Measurements from ENCODE around the gene KIZ. TPM values are rescaled to one million over a fixed set of nuclear protein-coding genes. Genes with fewer than 3 reads are reported as not detected.

Gene KIZ
- total RNA-seq, 4 donors from 2014 or later, result 46.7 to 73.0 (median 48.6) TPM

DNA sequence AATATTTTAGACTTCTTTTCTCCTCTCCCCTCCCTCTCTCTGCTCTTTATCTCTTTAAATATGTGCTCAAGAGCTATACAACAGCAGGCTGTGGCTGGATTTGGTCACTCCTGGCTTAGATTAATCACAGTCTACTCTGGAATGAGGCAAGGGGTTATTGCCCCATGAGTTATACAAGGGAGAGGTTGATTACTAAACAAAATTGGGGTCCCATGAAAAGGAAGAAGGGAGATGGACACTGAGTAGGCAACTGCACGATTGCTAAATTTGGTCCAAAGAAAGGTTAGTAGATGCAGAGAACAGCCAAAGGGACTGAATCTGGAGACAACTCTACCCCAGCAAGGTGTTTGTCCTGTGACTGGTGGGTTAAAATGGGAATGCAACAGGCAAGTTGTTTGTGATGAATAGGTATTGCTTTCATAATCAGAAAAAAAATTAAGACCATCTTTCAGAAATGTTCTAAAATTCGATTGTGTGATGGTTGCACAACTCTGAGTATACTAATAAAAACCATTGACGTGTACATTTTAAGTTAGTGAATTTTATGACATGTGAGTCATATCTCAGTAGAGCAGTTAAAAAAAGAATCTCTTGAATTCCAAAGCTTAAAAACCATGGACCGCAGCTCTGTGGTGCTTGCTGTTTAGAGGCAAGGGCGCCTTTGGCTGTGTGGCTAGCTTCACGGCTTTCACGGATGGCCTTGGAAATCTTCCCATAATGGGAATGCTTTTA lies 57.1 kb downstream of the KIZ start:
- peaks cover 16 to 19% of the 10 kb centered on the region in 2 donors for H3K4me1 ChIP-seq
- DNase-seq, result peak in 1 of 2 donors; percentile 37
- intact Hi-C loops (cut with DNase I), result no loop called here
- no peak overlapping the region for H3K4me3 ChIP-seq (replicated peaks in 1 of 3)
- H3K27ac ChIP-seq, result peak overlapping the region in 2 of 3 donors; percentile 33 to 36
- H3K9me3 ChIP-seq, result no peaks in the 10 kb centered on the region
- TF ChIP-seq, protein P1, sequence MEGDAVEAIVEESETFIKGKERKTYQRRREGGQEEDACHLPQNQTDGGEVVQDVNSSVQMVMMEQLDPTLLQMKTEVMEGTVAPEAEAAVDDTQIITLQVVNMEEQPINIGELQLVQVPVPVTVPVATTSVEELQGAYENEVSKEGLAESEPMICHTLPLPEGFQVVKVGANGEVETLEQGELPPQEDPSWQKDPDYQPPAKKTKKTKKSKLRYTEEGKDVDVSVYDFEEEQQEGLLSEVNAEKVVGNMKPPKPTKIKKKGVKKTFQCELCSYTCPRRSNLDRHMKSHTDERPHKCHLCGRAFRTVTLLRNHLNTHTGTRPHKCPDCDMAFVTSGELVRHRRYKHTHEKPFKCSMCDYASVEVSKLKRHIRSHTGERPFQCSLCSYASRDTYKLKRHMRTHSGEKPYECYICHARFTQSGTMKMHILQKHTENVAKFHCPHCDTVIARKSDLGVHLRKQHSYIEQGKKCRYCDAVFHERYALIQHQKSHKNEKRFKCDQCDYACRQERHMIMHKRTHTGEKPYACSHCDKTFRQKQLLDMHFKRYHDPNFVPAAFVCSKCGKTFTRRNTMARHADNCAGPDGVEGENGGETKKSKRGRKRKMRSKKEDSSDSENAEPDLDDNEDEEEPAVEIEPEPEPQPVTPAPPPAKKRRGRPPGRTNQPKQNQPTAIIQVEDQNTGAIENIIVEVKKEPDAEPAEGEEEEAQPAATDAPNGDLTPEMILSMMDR (IDR thresholded peaks at IDR 0.05), result no peak
- no peak for TF ChIP-seq POLR2A (IDR thresholded peaks at IDR 0.05)
- WGBS, 2 donors, result 76 to 83% methylated on average over 7 of the region's 7 CpGs
- H3K36me3 ChIP-seq, result no peaks in the 10 kb centered on the region
- no peaks in the 10 kb centered on the region for H3K27me3 ChIP-seq

DNA sequence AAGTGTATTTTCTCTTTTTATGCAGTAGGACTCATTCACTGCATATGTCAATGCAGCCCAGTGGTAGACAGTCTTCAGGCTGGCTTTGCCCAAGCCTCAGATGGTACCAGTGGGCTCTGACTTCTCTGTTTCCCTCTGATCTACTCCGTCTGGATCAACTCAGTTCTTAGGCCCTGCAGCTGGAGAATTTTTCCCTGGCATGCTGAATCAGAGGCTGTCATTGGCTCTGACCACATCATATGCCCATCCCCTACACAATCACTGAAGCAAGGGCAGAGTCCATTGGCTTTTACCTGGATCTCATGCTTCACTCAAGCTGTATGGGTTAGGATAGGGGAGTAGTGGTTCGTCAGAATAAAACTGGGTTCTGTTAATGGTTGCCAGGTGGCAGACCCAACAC lies 57.8 kb downstream of the KIZ start:
- 92 to 100% methylated on average over 2 of the region's 2 CpGs for WGBS, 2 donors
- H3K4me1 ChIP-seq, result peaks cover 16 to 19% of the 10 kb centered on the region in 2 donors
- intact Hi-C loops (cut with DNase I), result no loop called here

DNA sequence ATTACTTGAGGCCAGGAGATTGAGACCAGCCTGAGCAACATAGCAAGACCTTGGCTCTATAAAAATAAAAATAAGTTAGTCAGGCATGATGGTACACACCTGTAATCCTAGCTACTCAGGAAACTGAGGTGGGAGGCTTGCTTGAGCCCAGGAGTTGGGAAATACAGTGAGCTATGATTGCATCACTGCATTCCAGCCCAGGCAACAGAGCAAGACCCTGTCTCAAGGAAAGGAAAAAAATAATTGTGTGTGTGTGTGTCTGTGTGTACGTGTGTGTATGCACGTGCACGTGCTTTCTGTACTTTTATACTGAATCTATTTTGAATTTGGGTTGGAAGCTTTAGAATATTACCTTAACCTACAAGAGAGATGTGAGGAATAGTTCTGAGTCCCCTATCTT lies 58.9 kb downstream of the KIZ start:
- H3K36me3 ChIP-seq, result no peaks in the 10 kb centered on the region
- peak; percentile 12 to 32 for DNase-seq
- H3K4me1 ChIP-seq, result peaks cover 14 to 16% of the 10 kb centered on the region in 2 donors
- TF ChIP-seq POLR2A (IDR thresholded peaks at IDR 0.05), result no peak
- TF ChIP-seq, protein P1 (IDR thresholded peaks at IDR 0.05), result no peak
- H3K4me3 ChIP-seq (replicated peaks in 1 of 3), result no peak overlapping the region
- no peaks in the 10 kb centered on the region for H3K9me3 ChIP-seq
- intact Hi-C loops (cut with DNase I), result no loop called here
- no peaks in the 10 kb centered on the region for H3K27me3 ChIP-seq
- 92% methylated on average over 3 of the region's 3 CpGs for WGBS, 2 donors
- no peak overlapping the region for H3K27ac ChIP-seq

More for the DNA sequence above, 57.8 kb downstream of the KIZ start:
- H3K27ac ChIP-seq, result peak overlapping the region in 1 of 3 donors; percentile 36
- no peaks in the 10 kb centered on the region for H3K27me3 ChIP-seq
- TF ChIP-seq, protein P1 (IDR thresholded peaks at IDR 0.05), result no peak
- TF ChIP-seq POLR2A (IDR thresholded peaks at IDR 0.05), result no peak
- H3K36me3 ChIP-seq, result no peaks in the 10 kb centered on the region
- H3K9me3 ChIP-seq, result no peaks in the 10 kb centered on the region
- no peak for DNase-seq
- no peak overlapping the region for H3K4me3 ChIP-seq (replicated peaks in 1 of 3)

DNA sequence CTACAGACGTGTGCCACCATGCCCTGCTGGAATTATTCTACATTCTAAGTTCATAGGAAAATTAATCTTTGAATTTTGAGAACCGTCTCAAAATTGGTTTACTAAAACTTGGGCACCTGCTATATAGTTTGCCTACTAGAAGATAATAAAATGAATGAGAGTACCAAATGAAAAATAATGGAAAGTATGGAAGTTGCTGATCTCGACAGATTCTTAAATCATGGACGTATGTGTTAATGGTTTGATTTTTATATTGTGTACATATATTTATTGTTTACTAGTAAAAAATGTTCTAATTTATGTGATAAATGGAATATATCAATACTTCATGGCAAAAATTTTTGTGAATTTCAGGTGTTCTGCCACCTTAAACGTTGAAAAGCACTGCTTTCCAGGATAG lies 60.0 kb downstream of the KIZ start:
- 95% methylated on average over 5 of the region's 5 CpGs for WGBS, 2 donors

More for the DNA sequence above, 60.0 kb downstream of the KIZ start:
- Histone ChIP-seq H3K36me3 (no peaks in the 10 kb centered on the region), H3K27me3 (no peaks in the 10 kb centered on the region), H3K27ac (no peak overlapping the region), H3K4me3 (replicated peaks in 1 of 3) (no peak overlapping the region), H3K9me3 (no peaks in the 10 kb centered on the region), H3K4me1 (peaks cover 8 to 15% of the 10 kb centered on the region in 2 donors)
- DNase-seq, result no peak
- TF ChIP-seq POLR2A (IDR thresholded peaks at IDR 0.05), result no peak
- TF ChIP-seq, protein P1 (IDR thresholded peaks at IDR 0.05), result no peak
- intact Hi-C loops (cut with DNase I), result no loop called here
